H1 (cell line): ENCODE measurements around the gene MICU2. TPM values are rescaled to one million over a fixed set of nuclear protein-coding genes. Genes with fewer than 3 reads are reported as not detected.

Experiments used
- CTCF ChIP-seq, 3 experiments: IDR thresholded peaks; 1 replicate in 2 of 3; 2 replicates in 1 of 3; pipeline versions ENCODE4 v1.5.1 to v1.6.1; 2011; ENCODE audit warnings: low read length in 3 of 3, mild to moderate bottlenecking in 3 of 3, inconsistent platforms in 2 of 3, low read depth in 1 of 3, moderate library complexity in 1 of 3; ENCODE audit not compliant: insufficient read depth in 1 of 3; ENCODE audit errors: control extremely low read depth in 1 of 3
- EGR1 ChIP-seq: IDR thresholded peaks from 2 replicates; pipeline ENCODE4 v1.6.1; 2011; ENCODE audit warnings: low read depth, low read length, borderline replicate concordance
- JUN ChIP-seq: IDR thresholded peaks from 2 replicates; pipeline ENCODE4 v1.6.1; 2011; ENCODE audit warnings: low read depth, mild to moderate bottlenecking, improper control_type of control experiment, low read length
- RAD21 ChIP-seq, 2 experiments: IDR thresholded peaks in 1 of 2; conservative IDR thresholded peaks in 1 of 2; 2 replicates each; pipeline ENCODE4 v1.6.1; 2011; ENCODE audit warnings: low read depth in 2 of 2, low read length in 2 of 2, improper control_type of control experiment in 1 of 2, inconsistent platforms in 1 of 2, mild to moderate bottlenecking in 1 of 2, moderate library complexity in 1 of 2
- SIN3A ChIP-seq, 2 experiments: IDR thresholded peaks in 1 of 2; conservative IDR thresholded peaks in 1 of 2; 2 replicates each; pipeline ENCODE4 v1.6.1; 2011 to 2012; ENCODE audit warnings: low read length in 2 of 2, improper control_type of control experiment in 1 of 2, low read depth in 1 of 2, mild to moderate bottlenecking in 1 of 2
- polyA plus RNA-seq, 7 experiments: library from polyadenylated mRNA; depleted of rRNA in 3 of 7; stranded (reverse) in 5 of 7; unstranded in 2 of 7; fragments of >200 nt in 5 of 7; fragments of 200-250 nt in 2 of 7; gene quantifications; 1 replicate in 5 of 7; 2 replicates in 1 of 7; 4 replicates in 1 of 7; pipeline versions ENCODE4 v1.2.1 to v1.2.3, GENCODE V29; 2011 to 2013; ENCODE audit warnings: missing spikeins in 2 of 7, mixed read lengths in 2 of 7
- total RNA-seq: library from RNA; stranded (reverse); fragmentation: NEBNext Ultra II Directional; extraction: Animal tissue kit (Norgen Biotek cat#: 25700); gene quantifications from 2 replicates; pipeline ENCODE4 v1.2.1, GENCODE V29; 2021

The MICU2 gene
- total and polyA plus RNA-seq, 2 of the 8 experiments (the other 6 are each of a cell fraction or from before 2014, with no cell fraction given) = 34.6 to 36.5 TPM

GRCh38 chr13:21522847-21523246, 81.1 kb downstream of the MICU2 start (continued):
- TF ChIP-seq JUN (no peak), SIN3A (conservative IDR thresholded peaks at IDR 0.05 in 1 of 2, IDR thresholded peaks at IDR 0.05 in 1 of 2; ENCODE audit: low read depth in 1 of 2, low read length in 2 of 2) (no peak), CTCF (IDR thresholded peaks at IDR 0.05; ENCODE audit: control extremely low read depth in 1 of 3, insufficient read depth in 1 of 3, low read depth in 1 of 3, low read length in 3 of 3) (no peak), EGR1 (no peak), RAD21 (IDR thresholded peaks at IDR 0.05 in 1 of 2, conservative IDR thresholded peaks at IDR 0.05 in 1 of 2; ENCODE audit: low read depth in 2 of 2, low read length in 2 of 2) (no peak)
